Hypothalamus (tissue), 51 donors: Measurements from ENCODE around the gene HOXC9.

Experiments used
- DNase-seq, 51 donors: peaks; one replicate each; lab custom pipeline; 2025; lab: John Stamatoyannopoulos, UW

HOXC9 gene

DNA sequence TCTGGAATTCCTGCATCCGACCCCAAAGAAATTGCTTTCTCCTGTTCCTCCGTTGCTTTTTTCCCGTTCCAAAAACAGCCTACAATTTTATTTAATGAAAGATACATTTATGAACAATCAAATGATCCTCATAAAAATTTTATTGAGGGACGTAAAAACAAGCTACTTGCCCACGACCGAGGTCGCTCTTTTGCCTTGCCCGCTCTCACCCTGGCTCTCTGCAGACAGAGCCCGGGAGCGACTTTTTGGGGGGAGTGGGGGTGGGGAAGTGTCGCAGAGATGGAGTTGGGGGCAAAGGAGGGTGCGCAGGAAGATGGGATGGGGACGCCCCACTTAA lies 1.1 kb upstream of the HOXC9 start:
- DNase-seq: no peak

DNA sequence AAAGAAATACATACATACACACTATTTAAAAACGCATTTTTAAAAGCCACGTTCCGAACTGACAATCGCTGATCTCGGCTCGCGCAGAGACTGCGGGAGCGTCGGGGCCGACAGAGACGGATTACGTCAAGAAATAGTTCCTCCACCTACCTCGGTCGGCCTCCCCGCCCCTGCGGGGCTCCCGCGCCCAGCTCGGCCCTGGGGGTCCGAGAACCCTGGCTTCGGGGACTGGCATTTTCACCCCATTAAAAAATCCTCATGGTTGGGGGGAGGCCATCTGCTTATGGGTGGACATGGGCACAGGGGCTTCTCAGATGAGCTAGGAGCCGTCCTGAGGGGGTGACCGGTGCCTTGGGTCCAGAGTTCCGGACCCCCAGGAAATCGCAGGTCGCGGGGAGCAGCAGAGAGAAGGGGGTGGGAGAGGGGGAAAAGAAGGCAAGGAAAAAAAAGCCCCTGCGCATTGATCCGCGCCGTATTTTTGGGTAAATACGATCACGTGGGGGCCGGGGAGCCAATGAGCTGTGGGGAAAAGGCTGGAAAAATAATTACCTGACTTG lies 324 bp upstream of the HOXC9 start:
- DNase-seq: no peak

DNA sequence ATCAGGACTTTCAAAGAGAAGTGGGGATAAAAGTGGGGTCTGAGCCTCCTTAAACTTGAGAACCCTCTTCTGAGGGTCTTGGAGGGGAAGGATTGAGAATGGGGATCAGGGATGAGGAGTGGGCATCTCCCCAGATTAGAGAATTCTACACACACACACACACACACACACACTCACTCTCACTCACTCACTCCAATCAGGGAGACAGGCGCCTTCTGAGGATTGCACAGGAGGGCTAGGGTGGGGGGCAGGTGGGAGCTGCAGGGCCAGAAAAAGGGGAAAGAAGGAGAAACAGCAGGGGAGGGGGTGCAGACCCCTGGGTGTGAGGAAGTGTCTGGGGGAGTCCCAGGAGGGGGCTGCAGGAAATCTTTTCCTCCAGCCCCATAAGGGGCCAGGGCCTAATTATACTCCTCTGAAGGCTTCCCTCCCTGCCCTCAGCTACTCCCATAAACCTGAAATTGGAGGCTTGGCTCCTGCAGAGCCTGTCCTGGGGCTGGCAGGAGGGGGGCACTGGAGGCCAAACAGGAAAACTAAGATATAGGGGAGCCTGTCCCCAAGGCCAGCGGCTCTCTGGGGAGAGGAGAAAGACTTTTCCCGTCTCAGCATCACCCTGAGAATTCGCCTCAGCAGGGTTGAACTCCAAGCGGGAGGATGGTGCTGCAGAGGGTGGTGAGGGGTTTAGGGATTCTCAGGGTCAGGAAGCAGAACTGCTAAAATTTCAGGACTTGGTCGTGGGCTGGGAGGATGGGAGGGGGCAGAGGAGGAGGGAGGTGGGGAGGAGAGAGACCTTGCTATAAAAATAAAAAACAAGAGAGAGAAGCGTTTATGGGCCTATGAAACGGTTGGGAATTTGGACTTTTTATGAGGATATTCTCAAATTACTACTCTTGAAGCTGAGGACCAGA lies 1.6 kb downstream of the HOXC9 start:
- no peak for DNase-seq

DNA sequence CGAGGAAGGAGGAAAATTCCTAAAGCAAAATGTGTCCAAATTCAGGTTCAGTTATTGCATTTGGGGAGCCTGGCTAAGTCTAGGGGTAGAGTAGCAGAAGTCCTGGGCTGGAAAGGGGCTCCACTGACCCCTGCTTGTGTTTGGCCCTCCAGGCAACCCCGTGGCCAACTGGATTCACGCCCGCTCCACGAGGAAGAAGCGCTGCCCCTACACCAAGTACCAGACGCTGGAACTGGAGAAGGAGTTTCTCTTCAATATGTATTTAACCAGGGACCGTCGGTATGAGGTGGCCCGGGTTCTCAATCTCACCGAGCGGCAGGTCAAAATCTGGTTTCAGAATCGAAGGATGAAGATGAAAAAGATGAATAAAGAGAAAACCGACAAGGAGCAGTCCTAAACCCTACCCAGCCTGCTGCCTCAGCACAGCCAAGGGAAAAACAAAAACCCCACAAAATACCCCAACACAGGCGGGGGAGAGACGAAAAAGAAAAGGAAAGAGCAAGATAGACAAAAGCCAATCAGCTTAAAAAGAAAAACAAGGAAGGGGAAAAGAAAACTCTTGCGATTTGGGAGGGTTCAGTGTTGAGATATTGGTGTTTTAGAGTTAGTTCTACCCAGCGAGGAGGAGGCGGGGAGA lies 2.4 kb downstream of the HOXC9 start:
- no peak for DNase-seq

DNA sequence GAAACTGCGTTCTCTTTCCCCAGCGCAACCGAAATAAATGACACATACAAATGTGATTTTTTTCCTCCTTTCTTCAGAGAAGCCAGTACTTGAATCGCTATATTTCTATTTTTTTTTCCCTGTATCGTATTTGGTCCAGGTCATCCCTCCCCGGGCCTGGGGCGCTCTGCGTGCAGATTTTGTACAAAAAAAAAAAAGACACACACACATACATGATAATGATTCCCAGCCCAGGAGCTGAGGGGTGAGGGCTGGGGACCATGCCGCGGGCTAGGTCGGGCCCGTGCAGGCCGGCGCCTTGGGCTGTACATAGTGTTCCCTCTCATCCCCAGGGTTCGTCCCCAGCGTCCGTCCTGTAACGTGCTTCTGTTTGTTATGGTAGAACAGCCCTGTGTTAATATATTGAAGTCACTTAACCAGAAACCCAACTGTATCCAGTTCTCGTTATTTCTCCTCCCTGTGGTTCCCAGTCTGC lies 3.0 kb downstream of the HOXC9 start:
- no peak for DNase-seq

DNA sequence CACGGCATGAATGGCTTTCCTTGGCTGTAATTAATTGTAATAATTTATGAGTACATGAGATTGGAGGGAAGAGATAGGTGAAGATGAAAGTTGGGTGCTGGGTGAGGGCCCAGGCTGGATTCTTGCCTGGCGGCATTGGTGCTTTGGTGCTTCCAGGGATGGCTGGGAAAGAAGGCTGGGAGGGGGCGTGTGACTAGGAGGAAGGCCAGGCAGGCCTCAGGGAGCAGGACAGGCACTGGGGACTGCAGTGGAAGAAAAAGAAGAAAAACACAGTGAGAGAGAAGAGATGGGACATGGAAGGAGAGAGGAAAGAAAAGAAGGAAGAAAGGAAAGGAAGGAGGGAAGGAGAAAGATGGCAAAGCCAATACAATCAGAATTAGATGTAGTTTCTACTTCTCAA lies 3.7 kb downstream of the HOXC9 start:
- DNase-seq: no peak

DNA sequence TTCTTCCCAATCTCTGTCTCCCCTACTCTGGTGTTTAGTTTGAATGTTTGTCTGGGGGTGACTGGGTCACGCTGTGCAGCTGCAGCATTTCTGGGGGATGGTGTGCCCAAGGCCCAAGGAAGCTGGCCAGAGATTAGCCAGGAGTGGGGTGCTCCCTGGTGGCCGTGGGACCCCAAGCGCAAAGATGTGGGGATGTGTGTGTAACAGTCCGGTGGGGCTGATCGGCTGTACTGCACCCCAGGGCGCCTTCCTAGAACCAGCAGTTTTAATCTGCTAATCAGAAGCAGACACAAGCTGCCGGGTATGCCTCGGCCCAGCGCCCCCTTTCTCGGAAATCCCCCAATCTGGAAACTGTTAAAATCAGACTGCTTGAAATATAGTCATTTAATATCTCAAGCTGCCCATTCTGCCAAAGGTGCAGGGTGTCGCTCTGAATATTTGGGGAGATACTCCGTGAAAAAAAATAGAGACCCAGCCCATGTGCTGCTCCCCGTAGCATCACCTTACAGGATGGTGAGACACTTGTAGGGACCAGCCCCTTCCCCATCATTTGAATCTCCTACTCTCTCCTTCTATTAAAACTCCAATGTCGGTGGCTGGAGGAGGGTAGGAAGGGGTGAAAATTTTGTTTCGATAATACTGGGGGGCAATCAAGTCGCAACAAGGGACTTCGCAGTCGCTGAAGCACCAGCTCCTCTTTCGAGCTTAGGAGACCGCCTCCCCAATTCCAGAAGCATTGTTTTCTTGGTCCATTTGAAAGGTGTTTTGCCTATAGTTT lies 4.3 kb downstream of the HOXC9 start:
- DNase-seq: no peak

DNA sequence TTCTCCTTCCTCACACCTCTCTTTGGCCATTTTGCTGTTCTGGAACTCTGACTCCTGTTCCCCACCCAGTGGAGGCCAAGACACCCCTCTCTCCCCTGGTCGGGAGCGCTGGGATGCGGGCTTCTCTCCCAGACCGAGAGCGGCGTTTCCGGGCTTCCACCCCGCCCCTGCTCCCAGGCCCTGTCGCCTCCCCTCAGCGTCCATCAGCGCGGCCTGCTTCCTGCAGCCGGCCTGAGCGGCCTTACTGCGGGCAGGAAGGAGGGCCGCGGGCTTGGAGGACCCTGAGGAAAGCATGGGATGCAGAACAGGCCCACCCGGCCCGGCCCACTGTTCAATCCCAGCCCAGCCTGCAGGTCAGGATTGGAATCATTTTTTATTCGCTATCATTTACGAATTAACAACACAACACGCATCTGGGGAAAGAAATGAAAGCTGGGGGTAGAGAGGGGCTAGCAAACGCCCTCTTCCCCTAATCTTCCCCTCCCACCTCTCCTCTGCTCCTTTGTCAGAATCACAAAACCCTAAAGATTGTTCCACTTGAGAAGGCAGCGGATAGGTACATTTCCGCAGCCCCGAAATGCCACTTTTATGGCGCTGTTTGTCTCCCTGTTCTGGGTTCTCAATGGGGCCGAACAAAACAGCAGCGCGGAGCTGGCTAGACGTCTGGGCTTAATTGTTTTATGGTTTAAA lies 5.0 kb downstream of the HOXC9 start:
- DNase-seq: no peak

DNA sequence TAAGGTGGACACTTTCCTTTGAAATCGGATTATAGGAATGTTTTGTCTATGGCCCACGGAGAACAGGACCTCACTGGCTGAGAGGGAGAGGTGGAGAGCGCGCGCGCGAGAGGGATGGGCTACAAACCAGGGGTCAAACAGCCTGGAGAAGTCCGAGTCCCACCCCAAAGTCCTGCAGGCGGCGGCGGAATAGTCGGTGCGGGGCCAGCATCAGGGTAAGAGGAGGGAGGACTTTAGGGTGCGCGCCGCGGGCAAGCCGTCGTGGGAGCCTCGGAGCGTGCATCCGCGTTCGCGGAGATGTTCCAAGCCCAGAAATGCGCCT lies 5.5 kb downstream of the HOXC9 start:
- DNase-seq: no peak

DNA sequence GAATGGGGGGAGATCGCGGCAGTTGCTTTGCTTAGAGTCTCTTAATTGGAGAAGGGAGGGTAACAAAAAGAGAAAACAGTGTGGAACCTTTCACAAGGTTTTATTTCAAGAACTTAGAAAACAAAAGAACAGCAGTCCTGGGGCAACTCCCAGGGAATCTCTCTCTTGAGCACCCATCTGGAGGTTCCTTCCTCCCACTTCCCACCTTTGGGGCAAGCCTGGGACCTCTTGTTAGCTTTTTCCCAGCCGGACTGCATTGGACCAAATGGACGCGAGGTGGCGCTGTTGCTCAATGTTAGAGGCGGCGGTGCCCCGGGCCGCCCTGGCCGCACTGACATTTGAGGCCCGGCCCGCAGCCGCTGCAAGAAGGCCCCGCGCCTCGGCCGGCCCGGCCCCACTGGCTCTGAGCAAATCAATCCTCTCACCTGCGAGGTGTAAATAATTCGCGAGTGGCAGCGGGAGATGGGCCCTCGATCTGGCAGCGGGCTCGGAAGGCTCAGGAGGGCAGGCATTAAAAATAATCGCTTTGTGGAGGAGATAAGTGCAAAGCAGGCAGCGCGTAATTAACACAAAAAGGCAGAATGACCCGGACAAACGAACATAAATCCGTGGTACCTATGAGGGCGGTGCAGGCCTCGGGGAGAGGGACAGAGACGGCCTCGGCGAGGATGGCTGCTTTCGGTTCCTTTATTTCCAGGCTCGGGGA lies 6.0 kb downstream of the HOXC9 start:
- DNase-seq: peak; percentile 3 to 88 (median 50)

DNA sequence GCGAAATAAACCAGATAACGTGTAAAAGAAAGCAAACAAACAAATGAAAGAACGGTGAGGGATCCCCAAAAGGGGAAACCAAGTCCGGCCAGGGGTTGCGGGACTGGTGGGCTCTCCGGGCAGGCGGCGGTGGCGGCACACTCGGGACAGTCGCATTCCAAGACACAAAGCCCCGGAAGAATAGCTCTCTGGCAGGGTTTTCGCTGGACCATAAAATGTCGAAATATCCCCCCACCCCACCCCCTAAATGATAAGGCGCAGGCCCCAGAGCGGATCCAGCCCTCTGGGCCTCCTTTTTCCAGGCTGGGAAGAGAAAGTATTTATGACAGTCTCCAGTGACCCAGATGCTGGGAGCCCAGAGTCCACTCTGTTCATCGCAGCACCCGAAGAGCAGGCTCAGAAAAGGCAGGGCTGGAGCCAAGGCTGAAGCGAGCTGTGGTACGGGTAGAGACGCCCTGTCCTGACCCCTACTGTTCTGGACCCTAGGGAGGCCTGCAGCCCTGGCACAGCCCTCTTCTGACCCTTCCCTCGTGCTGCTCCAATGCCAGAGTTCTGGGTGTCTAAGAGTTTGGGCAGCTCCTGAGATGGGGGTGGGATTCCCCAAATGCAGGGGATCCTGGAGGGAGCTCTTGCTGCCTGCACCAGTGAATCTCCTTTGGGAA lies 6.7 kb downstream of the HOXC9 start:
- DNase-seq: no peak

DNA sequence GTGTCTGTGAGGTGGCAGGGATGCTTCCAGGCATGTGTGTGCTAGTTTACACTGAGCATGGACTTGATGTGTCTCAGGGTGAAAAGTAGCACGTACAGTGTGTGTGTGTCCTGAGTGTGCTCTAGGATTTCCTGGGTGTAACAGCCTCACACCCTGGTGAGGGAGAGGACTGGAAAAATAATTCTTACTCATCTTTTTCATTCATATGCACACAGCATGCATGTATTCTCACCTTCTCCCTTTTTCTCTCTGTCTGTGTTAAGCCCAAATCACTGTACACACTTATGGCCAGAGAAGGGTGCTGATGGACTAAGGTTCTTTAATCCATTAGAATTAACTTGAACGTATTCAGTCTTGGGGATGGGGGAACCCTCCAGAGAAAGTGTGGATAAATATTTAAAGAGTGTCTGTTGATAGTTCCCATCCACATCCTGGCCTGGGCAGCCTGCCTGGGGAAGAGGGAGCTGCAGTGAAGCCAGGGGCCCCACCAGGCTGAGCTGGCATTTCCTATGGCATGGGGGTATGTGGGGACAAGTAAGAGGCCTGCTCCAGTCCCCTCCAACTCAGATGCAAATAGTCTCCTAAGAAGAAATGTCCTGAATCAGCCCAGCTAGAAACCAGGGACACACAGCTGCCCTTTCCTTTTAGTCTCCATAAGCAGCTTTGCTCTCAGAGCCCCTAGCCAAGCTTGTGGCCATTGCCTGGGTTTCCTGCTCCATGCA lies 7.7 kb downstream of the HOXC9 start:
- DNase-seq: no peak

DNA sequence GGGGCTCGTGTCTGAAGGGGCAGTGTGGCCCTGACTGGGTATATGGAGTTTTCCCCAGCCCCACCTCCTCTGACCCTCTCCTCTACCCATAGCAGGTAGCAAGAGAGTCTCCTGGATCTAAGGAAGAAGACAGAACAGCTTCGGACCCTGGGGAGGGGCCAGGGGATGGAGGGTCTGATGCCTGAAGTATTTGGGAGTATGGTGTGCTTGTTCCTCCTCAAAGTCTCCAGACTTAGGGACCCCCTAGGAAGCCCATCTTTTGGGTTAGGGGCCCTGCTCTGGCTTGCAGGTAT lies 8.2 kb downstream of the HOXC9 start:
- no peak for DNase-seq

DNA sequence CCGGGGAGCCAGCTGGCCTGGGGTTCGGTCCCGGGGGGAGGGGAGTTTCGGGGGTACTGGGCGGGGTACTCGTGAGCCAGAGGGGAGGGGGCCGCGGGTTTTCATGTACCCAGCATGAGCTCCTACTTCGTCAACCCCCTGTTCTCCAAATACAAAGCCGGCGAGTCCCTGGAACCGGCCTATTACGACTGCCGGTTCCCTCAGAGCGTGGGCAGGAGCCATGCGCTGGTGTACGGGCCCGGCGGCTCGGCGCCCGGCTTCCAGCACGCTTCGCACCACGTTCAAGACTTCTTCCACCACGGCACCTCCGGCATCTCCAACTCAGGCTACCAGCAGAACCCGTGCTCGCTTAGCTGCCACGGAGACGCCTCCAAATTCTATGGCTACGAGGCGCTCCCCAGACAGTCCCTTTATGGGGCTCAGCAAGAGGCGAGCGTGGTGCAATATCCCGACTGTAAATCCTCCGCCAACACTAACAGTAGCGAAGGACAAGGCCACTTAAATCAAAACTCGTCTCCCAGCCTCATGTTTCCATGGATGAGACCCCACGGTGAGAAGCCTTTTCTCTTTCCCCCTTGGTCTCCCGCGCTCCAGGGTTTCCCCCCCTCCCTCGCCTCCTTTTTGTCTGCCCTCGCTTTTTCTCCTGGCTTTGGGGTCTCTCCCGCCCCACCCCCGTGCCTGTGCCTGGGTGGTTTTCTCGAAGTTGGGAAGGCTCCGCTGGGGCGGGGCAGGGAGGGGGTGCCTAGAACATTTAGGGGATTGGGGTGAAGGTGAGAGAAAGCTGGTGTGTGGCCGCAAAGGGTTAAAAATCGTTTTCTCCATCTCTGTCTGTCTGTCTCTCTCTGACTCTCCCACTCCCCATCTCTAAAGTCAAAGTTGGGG lies 9.5 kb downstream of the HOXC9 start:
- DNase-seq: no peak

DNA sequence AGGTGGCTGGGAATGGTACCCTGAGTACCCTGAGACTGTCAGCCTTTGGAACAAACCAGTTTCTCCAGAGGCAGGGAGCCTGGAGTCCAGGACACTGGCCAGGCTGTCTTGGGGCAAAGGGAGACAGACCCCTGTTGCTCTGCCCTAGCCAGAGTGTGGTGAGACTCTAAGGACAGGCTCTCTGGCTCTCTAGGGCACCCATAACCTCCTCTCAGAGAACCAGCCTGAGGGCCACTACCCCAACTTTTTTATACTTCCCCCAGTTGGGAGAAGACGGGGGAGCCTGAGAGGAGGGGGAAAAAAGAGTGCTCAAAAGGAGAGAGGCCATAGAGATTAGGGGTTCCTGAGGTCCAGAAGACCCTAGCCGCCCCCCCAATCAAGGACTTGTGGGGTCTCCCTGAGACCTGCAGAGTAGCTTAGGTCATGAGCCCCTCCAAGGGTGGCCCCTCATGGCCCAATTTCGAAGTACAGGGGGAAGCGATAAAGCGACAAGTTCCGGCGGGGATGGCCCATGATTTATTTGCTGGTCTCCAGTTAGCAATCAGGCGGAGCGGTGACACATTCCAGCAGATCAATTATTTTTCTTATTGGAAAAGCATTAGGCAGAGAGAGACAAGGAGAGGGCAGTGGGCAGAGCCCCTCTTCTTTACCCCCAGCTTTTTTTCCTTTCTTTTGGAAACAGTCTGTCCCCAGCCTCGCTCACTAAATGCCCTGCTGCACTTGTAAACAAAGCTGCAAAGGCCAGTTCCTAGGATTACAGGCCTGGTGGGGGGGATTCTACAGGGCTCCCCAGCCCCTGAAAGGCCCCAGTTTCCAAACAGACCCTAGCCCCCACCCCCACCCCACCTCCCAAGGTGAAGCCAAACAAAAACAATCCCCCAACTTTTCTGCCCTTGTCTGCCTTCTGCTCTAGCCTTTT lies 10.4 kb downstream of the HOXC9 start:
- DNase-seq: no peak

DNA sequence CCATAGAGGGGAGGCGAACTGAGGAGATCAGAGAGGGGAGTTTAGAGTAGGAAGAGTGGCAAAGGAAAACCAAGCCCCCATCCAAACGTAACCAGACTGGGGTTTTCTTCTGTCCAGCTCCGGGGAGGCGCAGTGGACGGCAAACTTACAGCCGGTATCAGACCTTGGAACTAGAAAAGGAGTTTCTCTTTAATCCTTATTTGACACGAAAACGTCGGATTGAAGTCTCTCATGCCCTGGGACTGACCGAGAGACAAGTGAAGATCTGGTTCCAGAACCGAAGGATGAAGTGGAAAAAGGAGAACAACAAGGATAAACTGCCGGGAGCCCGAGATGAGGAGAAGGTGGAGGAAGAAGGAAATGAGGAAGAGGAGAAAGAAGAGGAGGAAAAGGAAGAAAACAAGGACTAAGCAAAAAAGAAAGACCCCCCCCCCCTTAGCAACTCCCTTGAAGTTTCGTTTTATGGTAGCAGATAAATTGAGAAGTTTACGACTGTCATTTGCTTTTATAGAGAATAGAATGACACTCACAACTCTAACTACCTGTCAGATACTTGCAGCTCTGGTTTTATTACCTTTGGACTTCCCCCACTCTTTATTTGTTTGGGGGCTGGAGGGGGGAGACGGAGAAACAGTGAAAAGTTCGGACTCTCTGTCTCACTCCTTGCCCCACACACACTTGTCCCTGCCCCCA lies 11.2 kb downstream of the HOXC9 start:
- DNase-seq: no peak
